GM06990 (cell line): Measurements from ENCODE around the gene RHNO1.

Experiments
- DNase-seq: peaks from one replicate; pipeline ENCODE4 v3.0.0-alpha.2; 2011; ENCODE audit not compliant: insufficient read length; ENCODE audit errors: extremely low read depth
- H3K27me3 ChIP-seq: replicated peaks from 2 replicates; pipeline ENCODE4 v1.6.0; 2011; ENCODE audit warnings: low read length; ENCODE audit not compliant: control insufficient read depth, insufficient read depth
- H3K36me3 ChIP-seq: 2 replicates; pipeline ENCODE4 v1.5.1; 2011; ENCODE audit warnings: low read length; ENCODE audit not compliant: control insufficient read depth, insufficient read depth
- H3K4me3 ChIP-seq: replicated peaks from 2 replicates; pipeline ENCODE4 v1.5.1; 2011; ENCODE audit warnings: low read depth, mild to moderate bottlenecking, control low read depth, low read length
- TF ChIP-seq, protein P1 (sequence below): IDR thresholded peaks from 2 replicates; pipeline ENCODE4 v1.5.1; 2011; ENCODE audit warnings: low read length, control low read depth, mild to moderate bottlenecking, inconsistent platforms; ENCODE audit not compliant: insufficient read depth, poor library complexity, severe bottlenecking

Gene RHNO1

GRCh38 chr12:2877953-2878732, 1.1 kb downstream of the RHNO1 start:
- Histone ChIP-seq H3K36me3 (peaks cover 6% of the 10 kb centered on the region), H3K27me3 (no peaks in the 10 kb centered on the region), H3K4me3 (peak overlapping the region; percentile 96)
- TF ChIP-seq, protein P1, sequence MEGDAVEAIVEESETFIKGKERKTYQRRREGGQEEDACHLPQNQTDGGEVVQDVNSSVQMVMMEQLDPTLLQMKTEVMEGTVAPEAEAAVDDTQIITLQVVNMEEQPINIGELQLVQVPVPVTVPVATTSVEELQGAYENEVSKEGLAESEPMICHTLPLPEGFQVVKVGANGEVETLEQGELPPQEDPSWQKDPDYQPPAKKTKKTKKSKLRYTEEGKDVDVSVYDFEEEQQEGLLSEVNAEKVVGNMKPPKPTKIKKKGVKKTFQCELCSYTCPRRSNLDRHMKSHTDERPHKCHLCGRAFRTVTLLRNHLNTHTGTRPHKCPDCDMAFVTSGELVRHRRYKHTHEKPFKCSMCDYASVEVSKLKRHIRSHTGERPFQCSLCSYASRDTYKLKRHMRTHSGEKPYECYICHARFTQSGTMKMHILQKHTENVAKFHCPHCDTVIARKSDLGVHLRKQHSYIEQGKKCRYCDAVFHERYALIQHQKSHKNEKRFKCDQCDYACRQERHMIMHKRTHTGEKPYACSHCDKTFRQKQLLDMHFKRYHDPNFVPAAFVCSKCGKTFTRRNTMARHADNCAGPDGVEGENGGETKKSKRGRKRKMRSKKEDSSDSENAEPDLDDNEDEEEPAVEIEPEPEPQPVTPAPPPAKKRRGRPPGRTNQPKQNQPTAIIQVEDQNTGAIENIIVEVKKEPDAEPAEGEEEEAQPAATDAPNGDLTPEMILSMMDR = no peak
- no peak for DNase-seq

DNA sequence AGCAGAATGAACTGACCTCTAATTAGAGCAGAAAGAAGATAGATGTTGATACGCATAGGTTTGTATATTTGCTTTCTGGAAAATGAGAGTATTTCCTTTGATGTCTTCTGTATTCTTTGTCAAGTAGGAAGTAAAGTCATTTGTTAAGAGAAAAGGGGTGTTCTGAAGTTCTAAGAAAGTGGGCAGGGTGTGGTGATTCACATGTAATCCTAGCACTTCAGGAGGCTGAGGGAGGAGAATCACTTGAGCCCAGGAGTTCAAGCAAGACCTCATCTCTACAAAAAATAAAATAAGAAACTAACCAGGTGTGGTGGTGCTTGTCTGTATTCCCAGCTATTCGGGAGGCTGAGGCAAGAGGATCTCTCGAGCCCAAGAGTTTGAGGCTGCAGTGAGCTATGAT, 2.8 kb downstream of the RHNO1 start:
- TF ChIP-seq, protein P1 = no peak
- Histone ChIP-seq H3K4me3 (no peak overlapping the region), H3K27me3 (no peaks in the 10 kb centered on the region), H3K36me3 (no peaks in the 10 kb centered on the region)
- DNase-seq = no peak

- TF ChIP-seq, protein P1 = no peak
- peaks cover 7% of the 10 kb centered on the region for H3K36me3 ChIP-seq
- no peak for DNase-seq
- H3K27me3 ChIP-seq = no peaks in the 10 kb centered on the region
- H3K4me3 ChIP-seq = no peak overlapping the region
Measured at GRCh38 chr12:2884810-2885209, 7.8 kb downstream of the RHNO1 start.

DNA sequence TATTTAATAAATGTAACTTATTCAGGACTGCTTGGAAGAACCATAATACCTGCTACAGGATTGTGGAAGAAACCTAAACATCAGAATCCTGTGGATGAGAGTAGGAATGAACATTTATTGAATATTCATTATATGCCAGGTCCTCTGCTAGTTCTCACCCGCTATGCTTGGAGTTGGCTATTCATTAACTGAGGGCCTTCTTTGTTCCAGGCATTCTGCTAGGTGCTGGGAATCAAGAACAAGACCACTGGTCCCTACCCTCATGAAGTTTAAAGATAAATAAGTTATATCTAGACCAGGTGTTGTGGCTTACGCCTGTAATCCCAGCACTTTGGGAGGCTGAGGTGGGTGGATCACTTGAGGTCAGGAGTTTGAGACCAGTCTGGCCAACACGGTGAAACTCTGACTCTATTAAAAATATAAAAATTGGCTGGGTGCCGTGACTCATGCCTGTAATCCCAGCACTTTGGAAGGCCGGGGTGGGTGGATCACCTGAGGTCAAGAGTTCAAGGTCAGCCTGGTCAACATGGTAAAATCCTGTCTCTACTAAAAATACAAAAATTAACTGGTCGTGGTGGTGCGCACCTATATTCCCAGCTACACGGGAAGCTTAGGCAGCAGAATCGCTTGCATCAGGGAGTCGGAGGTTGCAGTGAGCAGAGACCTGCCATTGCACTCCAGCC, 9.9 kb downstream of the RHNO1 start:
- Histone ChIP-seq H3K36me3 (peaks cover 7% of the 10 kb centered on the region), H3K27me3 (no peaks in the 10 kb centered on the region), H3K4me3 (no peak overlapping the region)
- no peak for DNase-seq
- TF ChIP-seq, protein P1 = no peak

- TF ChIP-seq, protein P1 = no peak
- Histone ChIP-seq H3K36me3 (peaks cover 7% of the 10 kb centered on the region), H3K4me3 (peak overlapping the region; percentile 92), H3K27me3 (no peaks in the 10 kb centered on the region)
- DNase-seq = no peak
Measured at GRCh38 chr12:2890001-2890387, 13.0 kb downstream of the RHNO1 start.
